ENCODE results near the gene PRKCH.

GRCh38 chr14:61343991-61344405 lies 22.6 kb downstream of the PRKCH start:
- no peak for TF ChIP-seq CTCF (IDR thresholded peaks at IDR 0.05; ENCODE audit: insufficient read depth, low read length, poor library complexity, severe bottlenecking)
- no peak for TF ChIP-seq EZH2phosphoT487 (conservative IDR thresholded peaks at IDR 0.05; ENCODE audit: low read length)

All from SU-DHL-6 (cell line).